HepG2 (cell line): ENCODE data around the gene THPO. TPM values are rescaled to one million over a fixed set of nuclear protein-coding genes. Genes with fewer than 3 reads are reported as not detected.

Experiments
- ATF7-NPFF ChIP-seq: sonication (generic); formaldehyde crosslinking; IDR thresholded peaks from 2 replicates; pipeline ENCODE4 v1.8.1; 2023; ENCODE audit warnings: mild to moderate bottlenecking, low read depth, missing genetic modification reagents, moderate library complexity
- HNRNPK ChIP-seq: fragments of 200-400 bp; formaldehyde crosslinking; IDR thresholded peaks from 2 replicates; pipeline ENCODE4 v1.6.1; 2018; ENCODE audit warnings: low read length, low read depth, moderate library complexity, mild to moderate bottlenecking; ENCODE audit not compliant: poor library complexity, severe bottlenecking
- NFATC3 ChIP-seq: sonication (generic); formaldehyde crosslinking; IDR thresholded peaks from 2 replicates; pipeline ENCODE4 v1.5.1; 2020; ENCODE audit warnings: mild to moderate bottlenecking, missing genetic modification reagents
- SMYD3 ChIP-seq: sonication (generic); formaldehyde crosslinking; IDR thresholded peaks from 2 replicates; pipeline ENCODE4 v1.8.1; 2023; ENCODE audit warnings: mild to moderate bottlenecking, missing genetic modification reagents
- ZFP36 ChIP-seq: fragments of 150-350 bp; IDR thresholded peaks from 2 replicates; pipeline ENCODE4 v1.6.1; 2018; ENCODE audit warnings: borderline replicate concordance, low read length, low read depth; ENCODE audit not compliant: partially characterized antibody
- ZFX ChIP-seq: sonication (generic); formaldehyde crosslinking; IDR thresholded peaks from 2 replicates; pipeline ENCODE4 v1.4.0; 2020; ENCODE audit warnings: mild to moderate bottlenecking, low read depth, missing genetic modification reagents, moderate library complexity
- ZNF773 ChIP-seq: sonication (generic); formaldehyde crosslinking; IDR thresholded peaks from 2 replicates; pipeline ENCODE4 v1.4.0; 2020; ENCODE audit warnings: missing genetic modification reagents, borderline replicate concordance
- polyA plus RNA-seq, 8 experiments: library from polyadenylated mRNA; depleted of rRNA in 3 of 8; stranded (reverse) in 7 of 8; unstranded in 1 of 8; fragments of >200 nt; fragmentation: Illumina TruSeq in 4 of 8; extraction: Trizol in 4 of 8; gene quantifications; 2 replicates each; pipeline versions ENCODE4 v1.2.1 to v1.2.3, GENCODE V29; 2011 to 2016; ENCODE audit warnings: low read depth in 4 of 8, missing spikeins in 1 of 8, mixed read lengths in 1 of 8; ENCODE audit not compliant: insufficient read depth in 1 of 8
- total RNA-seq, 5 experiments: library from RNA; depleted of rRNA; stranded (reverse); fragments of >200 nt; fragmentation: Illumina TruSeq; extraction: Trizol; gene quantifications; 2 replicates each; pipeline ENCODE4 v1.2.3, GENCODE V29; 2016; ENCODE audit warnings: low read depth in 1 of 5
- TF ChIP-seq, protein P1 (sequence below): sonication (generic); formaldehyde crosslinking; IDR thresholded peaks from 2 replicates; pipeline ENCODE4 v1.4.0; 2020; ENCODE audit warnings: missing genetic modification reagents, borderline replicate concordance
- TF ChIP-seq, protein P2 (sequence below): sonication (generic); formaldehyde crosslinking; IDR thresholded peaks from 2 replicates; pipeline ENCODE4 v1.4.0; 2020; ENCODE audit warnings: missing genetic modification reagents
- TF ChIP-seq, protein P3 (sequence below): sonication (generic); formaldehyde crosslinking; conservative IDR thresholded peaks from 2 replicates; pipeline ENCODE4 v1.4.0; 2020; ENCODE audit warnings: missing genetic modification reagents

The THPO gene
- total and polyA plus RNA-seq, 2 of the 13 experiments (the other 11 are each of a cell fraction or from before 2014, with no cell fraction given), result 2.8 to 4.8 TPM

DNA sequence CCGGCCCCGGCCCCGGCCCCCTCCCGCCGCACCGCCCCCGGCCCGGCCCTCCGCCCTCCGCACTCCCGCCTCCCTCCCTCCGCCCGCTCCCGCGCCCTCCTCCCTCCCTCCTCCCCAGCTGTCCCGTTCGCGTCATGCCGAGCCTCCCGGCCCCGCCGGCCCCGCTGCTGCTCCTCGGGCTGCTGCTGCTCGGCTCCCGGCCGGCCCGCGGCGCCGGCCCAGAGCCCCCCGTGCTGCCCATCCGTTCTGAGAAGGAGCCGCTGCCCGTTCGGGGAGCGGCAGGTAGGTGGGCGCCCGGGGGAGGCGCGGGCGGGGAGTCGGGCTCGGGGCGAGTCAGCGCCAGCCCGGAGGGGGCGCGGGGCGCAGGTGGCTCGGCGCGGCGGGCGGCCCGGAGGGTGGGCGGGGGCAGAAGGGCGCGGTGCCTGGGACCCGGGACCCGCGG is 2.2 kb upstream of the THPO start (continued):
- TF ChIP-seq, protein P1, sequence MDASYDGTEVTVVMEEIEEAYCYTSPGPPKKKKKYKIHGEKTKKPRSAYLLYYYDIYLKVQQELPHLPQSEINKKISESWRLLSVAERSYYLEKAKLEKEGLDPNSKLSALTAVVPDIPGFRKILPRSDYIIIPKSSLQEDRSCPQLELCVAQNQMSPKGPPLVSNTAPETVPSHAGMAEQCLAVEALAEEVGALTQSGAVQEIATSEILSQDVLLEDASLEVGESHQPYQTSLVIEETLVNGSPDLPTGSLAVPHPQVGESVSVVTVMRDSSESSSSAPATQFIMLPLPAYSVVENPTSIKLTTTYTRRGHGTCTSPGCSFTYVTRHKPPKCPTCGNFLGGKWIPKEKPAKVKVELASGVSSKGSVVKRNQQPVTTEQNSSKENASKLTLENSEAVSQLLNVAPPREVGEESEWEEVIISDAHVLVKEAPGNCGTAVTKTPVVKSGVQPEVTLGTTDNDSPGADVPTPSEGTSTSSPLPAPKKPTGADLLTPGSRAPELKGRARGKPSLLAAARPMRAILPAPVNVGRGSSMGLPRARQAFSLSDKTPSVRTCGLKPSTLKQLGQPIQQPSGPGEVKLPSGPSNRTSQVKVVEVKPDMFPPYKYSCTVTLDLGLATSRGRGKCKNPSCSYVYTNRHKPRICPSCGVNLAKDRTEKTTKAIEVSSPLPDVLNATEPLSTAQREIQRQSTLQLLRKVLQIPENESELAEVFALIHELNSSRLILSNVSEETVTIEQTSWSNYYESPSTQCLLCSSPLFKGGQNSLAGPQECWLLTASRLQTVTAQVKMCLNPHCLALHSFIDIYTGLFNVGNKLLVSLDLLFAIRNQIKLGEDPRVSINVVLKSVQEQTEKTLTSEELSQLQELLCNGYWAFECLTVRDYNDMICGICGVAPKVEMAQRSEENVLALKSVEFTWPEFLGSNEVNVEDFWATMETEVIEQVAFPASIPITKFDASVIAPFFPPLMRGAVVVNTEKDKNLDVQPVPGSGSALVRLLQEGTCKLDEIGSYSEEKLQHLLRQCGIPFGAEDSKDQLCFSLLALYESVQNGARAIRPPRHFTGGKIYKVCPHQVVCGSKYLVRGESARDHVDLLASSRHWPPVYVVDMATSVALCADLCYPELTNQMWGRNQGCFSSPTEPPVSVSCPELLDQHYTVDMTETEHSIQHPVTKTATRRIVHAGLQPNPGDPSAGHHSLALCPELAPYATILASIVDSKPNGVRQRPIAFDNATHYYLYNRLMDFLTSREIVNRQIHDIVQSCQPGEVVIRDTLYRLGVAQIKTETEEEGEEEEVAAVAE (CRISPR knock-in tag), result no peak
- TF ChIP-seq HNRNPK (peak; percentile 65), ZNF773 (CRISPR knock-in tag) (no peak), ZFP36 (no peak), SMYD3 (CRISPR knock-in tag) (no peak), ZFX (CRISPR knock-in tag) (no peak), ATF7-NPFF (CRISPR knock-in tag) (peak; percentile 52; the same call in 1 of the 2 replicates), NFATC3 (CRISPR knock-in tag) (no peak)
- TF ChIP-seq, protein P2, sequence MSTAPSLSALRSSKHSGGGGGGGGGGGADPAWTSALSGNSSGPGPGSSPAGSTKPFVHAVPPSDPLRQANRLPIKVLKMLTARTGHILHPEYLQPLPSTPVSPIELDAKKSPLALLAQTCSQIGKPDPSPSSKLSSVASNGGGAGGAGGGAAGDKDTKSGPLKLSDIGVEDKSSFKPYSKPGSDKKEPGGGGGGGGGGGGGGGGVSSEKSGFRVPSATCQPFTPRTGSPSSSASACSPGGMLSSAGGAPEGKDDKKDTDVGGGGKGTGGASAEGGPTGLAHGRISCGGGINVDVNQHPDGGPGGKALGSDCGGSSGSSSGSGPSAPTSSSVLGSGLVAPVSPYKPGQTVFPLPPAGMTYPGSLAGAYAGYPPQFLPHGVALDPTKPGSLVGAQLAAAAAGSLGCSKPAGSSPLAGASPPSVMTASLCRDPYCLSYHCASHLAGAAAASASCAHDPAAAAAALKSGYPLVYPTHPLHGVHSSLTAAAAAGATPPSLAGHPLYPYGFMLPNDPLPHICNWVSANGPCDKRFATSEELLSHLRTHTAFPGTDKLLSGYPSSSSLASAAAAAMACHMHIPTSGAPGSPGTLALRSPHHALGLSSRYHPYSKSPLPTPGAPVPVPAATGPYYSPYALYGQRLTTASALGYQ (CRISPR knock-in tag), result no peak
- TF ChIP-seq, protein P3, sequence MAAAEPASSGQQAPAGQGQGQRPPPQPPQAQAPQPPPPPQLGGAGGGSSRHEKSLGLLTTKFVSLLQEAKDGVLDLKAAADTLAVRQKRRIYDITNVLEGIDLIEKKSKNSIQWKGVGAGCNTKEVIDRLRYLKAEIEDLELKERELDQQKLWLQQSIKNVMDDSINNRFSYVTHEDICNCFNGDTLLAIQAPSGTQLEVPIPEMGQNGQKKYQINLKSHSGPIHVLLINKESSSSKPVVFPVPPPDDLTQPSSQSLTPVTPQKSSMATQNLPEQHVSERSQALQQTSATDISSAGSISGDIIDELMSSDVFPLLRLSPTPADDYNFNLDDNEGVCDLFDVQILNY (CRISPR knock-in tag), result no peak
